ENCODE results near the gene XPOT.

The XPOT gene

DNA sequence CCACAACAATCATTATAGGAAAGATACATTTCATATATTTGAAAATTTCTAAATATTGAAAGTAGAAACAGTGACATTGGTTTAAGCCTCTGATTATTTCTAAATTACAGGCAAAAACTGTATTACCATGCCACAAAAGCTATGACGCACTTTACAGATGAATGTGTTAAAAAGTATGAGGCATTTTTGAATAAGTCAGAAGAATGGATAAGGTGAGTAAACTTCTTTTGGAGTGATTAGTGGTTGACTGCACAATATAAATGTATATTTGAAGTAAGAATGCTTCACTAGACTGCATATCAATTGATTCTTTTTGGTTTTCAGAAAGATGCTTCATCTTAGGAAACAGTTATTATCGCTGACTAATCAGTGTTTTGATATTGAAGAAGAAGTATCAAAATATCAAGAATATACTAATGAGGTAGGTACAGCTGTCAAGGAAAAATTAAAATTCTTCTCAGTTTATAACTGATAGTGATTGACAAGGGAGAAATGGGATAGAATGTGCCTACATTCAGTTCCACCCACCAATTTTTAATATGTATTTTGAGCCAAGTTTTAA lies 92.7 kb downstream of the XPOT start:
- TF ChIP-seq EZH2phosphoT487 (IDR thresholded peaks at IDR 0.05; ENCODE audit: borderline replicate concordance), result no peak
- TF ChIP-seq, protein P1, sequence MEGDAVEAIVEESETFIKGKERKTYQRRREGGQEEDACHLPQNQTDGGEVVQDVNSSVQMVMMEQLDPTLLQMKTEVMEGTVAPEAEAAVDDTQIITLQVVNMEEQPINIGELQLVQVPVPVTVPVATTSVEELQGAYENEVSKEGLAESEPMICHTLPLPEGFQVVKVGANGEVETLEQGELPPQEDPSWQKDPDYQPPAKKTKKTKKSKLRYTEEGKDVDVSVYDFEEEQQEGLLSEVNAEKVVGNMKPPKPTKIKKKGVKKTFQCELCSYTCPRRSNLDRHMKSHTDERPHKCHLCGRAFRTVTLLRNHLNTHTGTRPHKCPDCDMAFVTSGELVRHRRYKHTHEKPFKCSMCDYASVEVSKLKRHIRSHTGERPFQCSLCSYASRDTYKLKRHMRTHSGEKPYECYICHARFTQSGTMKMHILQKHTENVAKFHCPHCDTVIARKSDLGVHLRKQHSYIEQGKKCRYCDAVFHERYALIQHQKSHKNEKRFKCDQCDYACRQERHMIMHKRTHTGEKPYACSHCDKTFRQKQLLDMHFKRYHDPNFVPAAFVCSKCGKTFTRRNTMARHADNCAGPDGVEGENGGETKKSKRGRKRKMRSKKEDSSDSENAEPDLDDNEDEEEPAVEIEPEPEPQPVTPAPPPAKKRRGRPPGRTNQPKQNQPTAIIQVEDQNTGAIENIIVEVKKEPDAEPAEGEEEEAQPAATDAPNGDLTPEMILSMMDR (conservative IDR thresholded peaks at IDR 0.05; ENCODE audit: low read length), result no peak
- Histone ChIP-seq H3K9ac (ENCODE audit: low read depth, low read length, poor library complexity, severe bottlenecking) (no peak overlapping the region), H3K4me2 (ENCODE audit: low read depth, low read length, poor library complexity, severe bottlenecking) (no peak overlapping the region), H3K4me1 (ENCODE audit: insufficient read depth, low read length, poor library complexity, severe bottlenecking) (peaks cover 11% of the 10 kb centered on the region), H3K36me3 (ENCODE audit: insufficient read depth, low read length) (peaks cover 77% of the 10 kb centered on the region), H2AFZ (ENCODE audit: low read length) (no peak overlapping the region), H3F3A (ENCODE audit: low read depth) (no peaks in the 10 kb centered on the region), H4K20me1 (ENCODE audit: insufficient read depth, low read length, poor library complexity, severe bottlenecking) (peaks cover 9% of the 10 kb centered on the region), H3K9me3 (ENCODE audit: insufficient read depth, low read depth, low read length) (no peaks in the 10 kb centered on the region), H3K9me2 (replicated peaks; ENCODE audit: low read depth, low read length) (no peaks in the 10 kb centered on the region), H3K4me3 (ENCODE audit: low read length, poor library complexity, severe bottlenecking) (no peak overlapping the region), H3K27me3 (ENCODE audit: insufficient read depth, low read length, poor library complexity, severe bottlenecking) (no peaks in the 10 kb centered on the region), H3K79me2 (ENCODE audit: insufficient read depth, low read length) (no peaks in the 10 kb centered on the region)

DNA sequence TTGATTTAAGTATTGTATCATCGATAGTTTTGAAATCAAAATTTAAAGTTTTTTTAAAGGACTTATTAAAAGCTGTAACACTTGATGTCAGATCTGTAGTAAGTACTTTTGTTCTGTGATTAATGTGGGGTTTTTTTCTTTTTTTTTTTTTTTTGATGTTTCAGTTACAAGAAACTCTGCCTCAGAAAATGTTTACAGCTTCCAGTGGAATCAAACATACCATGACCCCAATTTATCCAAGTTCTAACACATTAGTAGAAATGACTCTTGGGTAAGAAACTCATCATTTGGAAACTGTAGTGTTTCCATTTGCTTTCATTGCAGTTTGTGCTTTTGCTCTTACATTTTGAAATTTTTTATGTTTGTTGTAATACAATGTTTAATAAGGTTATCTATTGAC lies 93.3 kb downstream of the XPOT start:
- H3K9ac ChIP-seq (ENCODE audit: low read depth, low read length, poor library complexity, severe bottlenecking), result no peak overlapping the region
- H3K9me2 ChIP-seq (replicated peaks; ENCODE audit: low read depth, low read length), result no peaks in the 10 kb centered on the region
- peaks cover 74% of the 10 kb centered on the region for H3K36me3 ChIP-seq (ENCODE audit: insufficient read depth, low read length)
- H3K4me1 ChIP-seq (ENCODE audit: insufficient read depth, low read length, poor library complexity, severe bottlenecking), result peaks cover 11% of the 10 kb centered on the region
- no peak for TF ChIP-seq EZH2phosphoT487 (IDR thresholded peaks at IDR 0.05; ENCODE audit: borderline replicate concordance)
- TF ChIP-seq, protein P1 (conservative IDR thresholded peaks at IDR 0.05; ENCODE audit: low read length), result no peak
- H3K27me3 ChIP-seq (ENCODE audit: insufficient read depth, low read length, poor library complexity, severe bottlenecking), result no peaks in the 10 kb centered on the region
- no peaks in the 10 kb centered on the region for H3K9me3 ChIP-seq (ENCODE audit: insufficient read depth, low read depth, low read length)
- H2AFZ ChIP-seq (ENCODE audit: low read length), result no peak overlapping the region
- no peak overlapping the region for H3K4me3 ChIP-seq (ENCODE audit: low read length, poor library complexity, severe bottlenecking)
- no peak overlapping the region for H3K4me2 ChIP-seq (ENCODE audit: low read depth, low read length, poor library complexity, severe bottlenecking)
- no peaks in the 10 kb centered on the region for H3K79me2 ChIP-seq (ENCODE audit: insufficient read depth, low read length)
- H4K20me1 ChIP-seq (ENCODE audit: insufficient read depth, low read length, poor library complexity, severe bottlenecking), result peaks cover 9% of the 10 kb centered on the region
- H3F3A ChIP-seq (ENCODE audit: low read depth), result no peaks in the 10 kb centered on the region

DNA sequence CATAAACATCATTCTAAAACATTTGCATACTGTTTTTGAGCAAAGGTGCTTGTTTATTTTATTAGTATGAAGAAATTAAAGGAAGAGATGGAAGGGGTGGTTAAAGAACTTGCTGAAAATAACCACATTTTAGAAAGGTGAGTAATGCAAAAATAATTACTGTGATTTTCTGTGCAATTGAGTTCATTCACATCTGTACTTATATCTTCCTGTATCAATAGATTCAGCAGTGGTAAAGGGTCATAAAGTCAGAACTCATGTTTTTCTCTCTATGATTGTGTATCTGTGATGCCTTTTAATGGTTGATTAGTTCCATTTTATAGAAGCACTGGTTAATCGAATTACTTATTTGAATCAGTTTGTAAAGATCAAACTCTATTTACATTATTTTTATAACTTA lies 93.7 kb downstream of the XPOT start:
- H3K4me2 ChIP-seq (ENCODE audit: low read depth, low read length, poor library complexity, severe bottlenecking), result no peak overlapping the region
- H3K27me3 ChIP-seq (ENCODE audit: insufficient read depth, low read length, poor library complexity, severe bottlenecking), result no peaks in the 10 kb centered on the region
- H3K9ac ChIP-seq (ENCODE audit: low read depth, low read length, poor library complexity, severe bottlenecking), result no peak overlapping the region
- no peaks in the 10 kb centered on the region for H3K9me3 ChIP-seq (ENCODE audit: insufficient read depth, low read depth, low read length)
- no peak overlapping the region for H2AFZ ChIP-seq (ENCODE audit: low read length)
- H3K36me3 ChIP-seq (ENCODE audit: insufficient read depth, low read length), result peaks cover 73% of the 10 kb centered on the region
- TF ChIP-seq EZH2phosphoT487 (IDR thresholded peaks at IDR 0.05; ENCODE audit: borderline replicate concordance), result no peak
- TF ChIP-seq, protein P1 (conservative IDR thresholded peaks at IDR 0.05; ENCODE audit: low read length), result no peak
- H3K4me3 ChIP-seq (ENCODE audit: low read length, poor library complexity, severe bottlenecking), result no peak overlapping the region
- H3K9me2 ChIP-seq (replicated peaks; ENCODE audit: low read depth, low read length), result no peaks in the 10 kb centered on the region
- H4K20me1 ChIP-seq (ENCODE audit: insufficient read depth, low read length, poor library complexity, severe bottlenecking), result peaks cover 9% of the 10 kb centered on the region
- H3K4me1 ChIP-seq (ENCODE audit: insufficient read depth, low read length, poor library complexity, severe bottlenecking), result peaks cover 11% of the 10 kb centered on the region
- H3K79me2 ChIP-seq (ENCODE audit: insufficient read depth, low read length), result no peaks in the 10 kb centered on the region
- no peaks in the 10 kb centered on the region for H3F3A ChIP-seq (ENCODE audit: low read depth)
